Middle frontal gyrus (tissue), 1 donor: ENCODE results near the gene SGTA.
"Not testable (repeated sequence)": the region's sequence is repeated elsewhere in the genome, so short reads cannot be mapped to it uniquely, and the experiment has no call there.

Source experiments
- DNase-seq: peaks from one replicate; pipeline ENCODE4 v3.0.0-alpha.2; 2015; ENCODE audit warnings: low spot score; ENCODE audit errors: extremely low spot score

Gene SGTA

DNA sequence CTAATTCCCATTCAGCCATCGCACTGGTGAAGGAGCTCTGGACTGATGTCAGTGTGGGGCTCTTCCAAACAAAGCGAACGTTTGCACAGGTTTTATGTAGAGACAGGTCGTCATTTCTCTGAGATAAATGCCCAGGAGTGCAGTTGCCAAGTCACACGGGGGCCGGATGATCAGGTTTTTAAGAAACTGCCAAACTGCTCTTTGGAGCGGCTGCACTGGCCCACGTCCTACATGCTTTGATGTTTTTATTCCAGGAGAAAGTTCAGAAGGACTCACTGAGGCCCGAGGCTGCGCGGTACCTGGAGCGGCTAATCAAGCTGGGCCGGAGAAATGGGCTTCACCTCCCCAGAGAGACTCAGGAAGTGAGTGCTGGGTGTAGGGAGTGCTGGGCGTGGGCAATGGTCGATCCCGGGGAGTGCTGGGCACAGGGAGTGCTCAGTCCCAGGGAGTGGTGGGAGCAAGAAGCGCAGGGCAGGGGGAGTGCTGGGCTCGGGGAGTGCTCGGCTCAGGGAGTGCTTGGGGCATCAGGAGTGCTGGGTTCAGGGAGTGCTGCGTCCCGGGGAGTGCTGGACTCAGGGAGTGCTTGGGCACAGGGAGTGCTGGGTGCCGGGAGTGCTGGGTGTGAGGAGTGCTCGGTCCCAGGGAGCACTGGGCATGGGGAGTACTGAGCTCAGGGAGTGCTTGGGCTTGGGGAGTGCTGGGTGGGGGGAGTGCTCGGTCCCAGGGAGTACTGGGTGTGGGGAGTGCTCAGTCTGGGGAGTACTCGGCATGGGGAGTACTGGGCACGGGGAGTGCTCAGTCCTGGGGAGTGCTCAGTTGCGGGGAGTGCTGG is 13.0 kb upstream of the SGTA start:
- no peak for DNase-seq

GRCh38 chr19:2793577-2793976 is 10.5 kb upstream of the SGTA start:
- DNase-seq: no peak

DNA sequence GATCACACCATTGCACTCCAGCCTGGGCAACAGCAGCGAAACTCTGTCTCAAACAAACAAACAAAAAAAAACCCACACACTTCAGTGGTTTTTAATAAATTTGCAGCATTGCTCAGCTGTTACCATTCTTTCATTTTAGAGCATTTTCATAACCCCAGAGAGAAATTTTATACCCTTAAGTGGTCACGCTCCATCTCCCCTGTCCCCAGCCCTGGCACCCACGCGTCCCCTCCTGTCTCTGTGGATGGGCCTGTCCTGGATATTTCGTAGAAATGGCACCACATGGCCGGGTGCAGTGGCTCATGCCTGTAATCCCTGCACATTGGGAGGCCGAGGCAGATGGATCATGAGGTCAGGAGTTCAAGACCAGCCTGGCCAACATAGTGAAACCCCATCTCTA is 10.1 kb upstream of the SGTA start:
- DNase-seq: no peak

- not testable (repeated sequence) for DNase-seq
Measured at GRCh38 chr19:2792666-2793065, 9.6 kb upstream of the SGTA start.

- no peak for DNase-seq
Measured at GRCh38 chr19:2791876-2792275, 8.8 kb upstream of the SGTA start.

DNA sequence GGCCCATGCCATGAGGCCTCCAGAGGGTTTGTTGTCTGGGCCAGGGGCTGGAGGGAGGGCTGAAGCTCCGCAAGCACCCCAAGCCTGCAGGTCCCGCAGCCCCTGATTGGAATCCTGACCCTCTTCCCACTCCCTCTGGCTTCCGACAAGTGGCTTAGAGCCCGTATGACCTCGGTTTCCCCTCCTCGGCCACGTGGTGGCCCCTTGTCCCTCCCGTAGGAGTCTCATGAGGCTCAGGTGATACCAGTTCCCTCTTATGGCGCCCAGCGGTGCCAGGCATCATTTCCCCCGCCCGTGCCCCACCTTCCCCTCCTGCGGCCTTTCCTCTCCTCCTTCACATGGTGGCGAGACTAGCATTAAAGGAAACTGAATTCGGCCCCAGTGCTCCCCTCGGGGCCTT is 8.4 kb upstream of the SGTA start:
- DNase-seq: no peak

GRCh38 chr19:2790557-2791271 is 7.6 kb upstream of the SGTA start:
- DNase-seq: no peak

DNA sequence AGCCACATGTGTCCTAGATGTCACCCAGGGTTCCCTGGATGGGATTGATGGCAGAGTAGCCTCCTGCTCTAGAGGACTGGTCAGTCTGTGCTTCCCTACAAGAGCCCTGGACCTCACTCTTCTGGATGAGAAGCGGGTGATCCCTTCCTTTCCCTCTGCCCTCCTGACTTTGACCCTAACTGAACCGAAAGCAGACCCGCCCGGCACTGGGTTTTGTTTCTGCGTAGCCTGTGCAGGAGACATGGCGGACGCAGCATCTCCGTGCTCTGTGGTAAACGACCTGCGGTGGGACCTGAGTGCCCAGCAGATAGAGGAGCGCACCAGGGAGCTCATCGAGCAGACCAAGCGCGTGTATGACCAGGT is 7.1 kb upstream of the SGTA start:
- DNase-seq: no peak

- no peak for DNase-seq
Measured at GRCh38 chr19:2788237-2788636, 5.2 kb upstream of the SGTA start.

DNA sequence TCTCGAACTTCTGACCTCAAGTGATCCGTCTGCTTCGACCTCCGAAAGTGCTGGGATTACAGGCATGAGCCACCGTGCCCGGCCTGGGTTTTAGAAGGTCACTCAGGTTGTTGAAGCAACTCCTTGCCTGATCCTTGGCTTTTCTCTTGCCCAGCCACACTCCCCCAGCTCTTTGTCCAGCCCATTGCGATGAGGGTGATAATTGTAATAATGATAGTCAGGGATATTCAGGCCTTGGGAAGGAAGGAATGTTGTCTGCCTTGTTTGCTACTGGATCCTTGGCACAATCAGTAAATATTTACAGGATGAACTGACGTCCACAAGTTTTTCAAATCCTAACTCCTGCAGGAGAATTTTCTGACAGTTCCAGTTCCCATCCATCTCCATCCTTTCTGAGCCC is 4.0 kb upstream of the SGTA start:
- DNase-seq: no peak

- DNase-seq: peak; percentile 99
Measured at GRCh38 chr19:2785244-2785997, 2.3 kb upstream of the SGTA start, which contains the start of gene THOP1. Gene THOP1, plus strand, starts transcription at chr19:2785503. Its CDS starts 160 bp downstream, at chr19:2785663.

- no peak for DNase-seq
Measured at GRCh38 chr19:2783781-2784145, 690 bp upstream of the SGTA start.

DNA sequence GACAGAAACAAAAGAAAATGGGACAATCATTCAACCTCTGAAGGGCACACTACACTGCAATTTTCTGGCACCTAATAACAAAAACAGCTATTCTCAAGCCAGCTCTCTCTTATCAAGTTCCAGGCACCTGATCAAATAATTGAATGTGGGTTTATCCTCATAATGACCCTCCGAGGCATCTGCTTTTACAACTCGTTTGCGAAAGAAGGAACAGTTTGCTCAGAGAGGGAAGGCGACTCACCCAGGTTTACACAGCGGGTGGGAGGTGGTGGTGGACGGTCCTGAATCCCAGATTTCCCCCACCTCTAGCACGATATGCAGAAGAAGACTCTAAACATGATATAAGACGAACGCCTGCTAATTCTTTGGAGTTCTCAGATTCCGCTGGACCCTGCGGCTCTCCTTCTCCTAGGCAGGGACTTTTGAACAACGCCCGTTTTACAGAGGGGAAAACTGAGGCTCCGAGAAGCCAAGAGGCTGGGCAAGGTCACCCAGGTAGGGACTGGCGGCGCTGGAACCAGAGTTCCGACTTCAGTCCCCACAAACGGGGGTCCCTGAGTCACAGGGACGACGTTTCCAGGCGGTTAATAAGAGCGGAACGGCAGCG is 641 bp downstream of the SGTA start:
- no peak for DNase-seq

DNA sequence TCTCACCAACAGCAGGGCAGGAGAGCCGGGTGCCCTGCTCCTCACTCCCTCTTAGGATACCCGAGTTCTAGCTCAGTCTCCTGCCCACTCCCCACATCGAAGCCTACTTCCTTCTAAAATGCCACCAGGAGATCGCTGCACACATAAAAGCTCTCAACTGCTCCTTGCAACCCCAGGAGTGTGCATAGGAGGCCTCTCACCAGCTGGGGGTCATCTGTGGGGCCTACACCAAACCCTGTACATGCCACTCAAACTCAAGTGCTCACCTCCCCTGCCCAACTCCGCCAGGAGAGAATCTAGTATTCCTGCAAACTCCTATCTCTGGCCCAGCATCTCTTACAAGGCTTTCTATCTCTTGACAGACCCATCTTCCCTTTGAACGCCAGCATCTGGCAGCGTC is 2.8 kb downstream of the SGTA start:
- DNase-seq: no peak

GRCh38 chr19:2779121-2779740 is 3.8 kb downstream of the SGTA start:
- DNase-seq: no peak

DNA sequence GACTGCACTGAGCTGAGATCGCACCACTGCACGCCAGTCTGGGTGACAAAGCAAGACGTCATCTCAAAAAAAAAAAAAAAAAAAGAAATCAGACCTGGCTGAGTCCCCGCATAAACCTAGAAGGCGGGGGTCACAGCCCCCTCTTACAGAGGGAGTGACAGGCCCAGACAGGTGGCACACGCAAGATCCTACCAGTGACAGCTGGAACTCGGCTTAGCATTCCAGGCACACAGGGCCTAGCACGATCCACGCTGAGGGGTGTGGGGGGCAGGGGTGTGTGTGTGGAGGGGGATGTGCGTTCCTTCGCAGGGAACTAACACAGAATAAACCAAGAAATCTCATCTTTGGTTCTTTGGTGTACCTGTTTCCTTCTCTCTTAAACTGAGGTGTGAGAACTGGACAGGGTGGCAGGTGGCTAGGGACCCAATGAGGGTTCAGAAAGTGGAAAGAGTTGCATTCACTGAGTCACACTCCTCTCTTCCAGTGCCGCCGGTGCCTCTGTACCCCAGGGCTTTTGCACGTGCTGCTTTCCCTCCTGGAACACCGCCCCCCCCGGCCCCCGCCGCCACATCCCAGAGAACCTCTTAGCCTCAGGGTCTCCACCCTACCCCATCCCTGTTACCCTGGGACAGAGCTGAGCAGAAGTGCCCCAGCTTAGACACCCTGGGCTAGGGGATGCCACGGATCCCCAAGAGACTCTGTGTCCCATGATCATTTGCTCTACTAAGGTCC is 5.0 kb downstream of the SGTA start:
- DNase-seq: no peak

DNA sequence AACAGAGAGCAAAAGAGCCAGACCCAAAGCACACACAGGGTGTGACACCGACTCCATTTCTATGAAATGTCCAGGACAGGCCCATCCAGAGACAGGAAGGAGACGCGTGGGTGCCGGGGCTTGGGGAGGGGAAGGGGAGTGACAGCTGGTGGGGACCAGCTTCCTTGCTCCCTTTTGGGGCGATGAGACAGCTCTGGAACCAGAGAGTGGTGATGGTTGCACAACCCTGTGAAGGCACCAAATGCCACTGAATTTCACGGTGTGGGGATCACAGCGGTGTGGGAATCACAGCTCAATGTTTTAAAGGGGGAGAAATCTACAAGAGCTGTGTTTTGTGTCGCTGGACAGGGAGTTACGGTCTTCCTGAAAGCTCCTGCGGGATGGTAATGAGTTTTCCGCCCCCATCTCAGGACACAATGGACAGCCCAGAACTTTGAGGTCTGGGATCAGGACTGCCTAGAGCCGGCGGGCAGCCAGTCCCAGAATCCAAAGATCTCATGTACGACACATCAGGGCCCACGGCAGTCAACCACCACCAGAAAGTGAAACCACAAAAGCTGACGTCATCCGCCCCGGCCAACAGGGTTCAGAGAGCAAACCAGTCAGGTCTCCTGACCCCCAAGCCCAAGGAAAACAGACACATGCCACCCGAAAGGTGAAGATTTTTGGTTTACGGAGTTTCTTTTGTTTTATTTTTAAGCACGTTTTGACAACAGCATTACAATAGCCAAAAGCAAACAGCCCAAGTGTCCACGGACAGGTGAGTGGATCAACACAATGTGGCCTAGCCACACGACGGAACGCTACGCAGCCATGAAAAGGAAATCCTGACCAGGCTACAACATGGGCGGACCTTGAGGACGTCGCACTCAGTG is 7.3 kb downstream of the SGTA start:
- DNase-seq: no peak

- no peak for DNase-seq
Measured at GRCh38 chr19:2774953-2775555, 8.0 kb downstream of the SGTA start.

GRCh38 chr19:2774083-2774679 is 8.9 kb downstream of the SGTA start:
- no peak for DNase-seq
